Coronary artery (tissue), 2 donors: ENCODE results near the gene TEKTIP1.
"Not testable (repeated sequence)": the region's sequence is repeated elsewhere in the genome, so short reads cannot be mapped to it uniquely, and the experiment has no call there.

Experiments used
- DNase-seq: peaks from one replicate; pipeline ENCODE4 v3.0.0-alpha.2; 2017; ENCODE audit warnings: low spot score
- H3K27ac ChIP-seq, 2 donors: fragments of 200-600 bp; sonication (generic); one replicate each; pipeline ENCODE4 v1.5.1; 2016 to 2019
- H3K4me3 ChIP-seq: fragments of 200-600 bp; sonication (generic); 2 replicates; pipeline ENCODE4 v1.5.1; 2016; ENCODE audit warnings: mild to moderate bottlenecking, moderate library complexity
- CTCF ChIP-seq: fragments of 200-600 bp; sonication (generic); IDR thresholded peaks from one replicate; pipeline ENCODE4 v1.5.1; 2019; ENCODE audit warnings: antibody characterized with exemption

Gene TEKTIP1

DNA sequence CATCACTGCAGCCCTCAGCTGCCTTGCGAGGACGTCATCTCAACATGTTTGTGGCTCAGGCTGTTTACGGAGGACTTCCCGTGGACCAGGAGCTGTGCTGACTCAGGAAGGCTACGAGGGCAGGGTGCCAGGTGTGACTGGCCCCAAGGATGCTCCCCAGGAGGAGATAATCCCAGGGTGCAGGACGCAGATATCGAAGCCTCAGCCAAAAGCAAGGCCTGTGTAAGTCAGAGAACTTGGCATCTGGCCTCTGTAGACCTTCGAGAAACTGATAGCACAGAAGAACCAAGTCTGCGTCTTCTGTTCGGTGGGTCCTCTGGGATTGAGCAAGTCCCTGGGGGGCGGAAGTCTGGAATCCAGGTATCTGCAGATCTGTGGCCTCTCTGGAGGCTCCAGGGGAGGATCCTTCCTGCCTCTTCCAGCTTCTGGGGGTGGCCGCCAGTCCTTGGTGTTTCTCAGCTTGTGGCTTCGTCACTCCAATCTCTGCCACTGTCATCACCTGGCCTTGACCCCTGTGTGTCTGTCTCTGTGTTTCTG is 35.9 kb upstream of the TEKTIP1 start:
- Histone ChIP-seq H3K27ac (no peak overlapping the region), H3K4me3 (no peak overlapping the region)
- no peak for TF ChIP-seq CTCF
- no peak for DNase-seq

- Histone ChIP-seq H3K4me3 (no peak overlapping the region), H3K27ac (no peak overlapping the region)
- TF ChIP-seq CTCF, result no peak
- no peak for DNase-seq
Measured at GRCh38 chr19:3504735-3505134, 34.2 kb upstream of the TEKTIP1 start.

GRCh38 chr19:3505598-3506383 is 33.2 kb upstream of the TEKTIP1 start, which contains the start of gene FZR1:
Gene FZR1, plus strand, starts transcription at chr19:3506311. Its CDS starts 16,679 bp downstream, at chr19:3522990.
- DNase-seq, result peak; percentile 100
- Histone ChIP-seq H3K27ac (peak within 1 kb of the TSS; percentile 84 to 90), H3K4me3 (peak within 1 kb of the TSS; percentile 95)
- no peak for TF ChIP-seq CTCF

- peak; percentile 83 for DNase-seq
- peak overlapping the region; percentile 84 to 90 for H3K27ac ChIP-seq
- TF ChIP-seq CTCF, result no peak
- H3K4me3 ChIP-seq, result peak overlapping the region; percentile 95
Measured at GRCh38 chr19:3506384-3507340, 32.3 kb upstream of the TEKTIP1 start.

- DNase-seq, result no peak
- peak overlapping the region; percentile 95 for H3K4me3 ChIP-seq
- peak overlapping the region; percentile 84 to 90 for H3K27ac ChIP-seq
- TF ChIP-seq CTCF, result no peak
Measured at GRCh38 chr19:3507371-3508120, 31.4 kb upstream of the TEKTIP1 start.

- H3K4me3 ChIP-seq, DNase-seq, H3K27ac ChIP-seq: not testable (repeated sequence)
Measured at GRCh38 chr19:3508121-3508661, 30.8 kb upstream of the TEKTIP1 start.
